ENCODE results near the gene PHETA1. TPM values are rescaled to one million over a fixed set of nuclear protein-coding genes. Genes with fewer than 3 reads are reported as not detected.

The PHETA1 gene
- total and polyA plus RNA-seq, 10 of the 15 experiments (the other 5 are each of a cell fraction or from before 2014, with no cell fraction given) = 0.02 to 1.3 (median 0.51) TPM; not detected in 1

- TF ChIP-seq IRF5 (IDR thresholded peaks at IDR 0.05; ENCODE audit: borderline replicate concordance) (no peak), PRDM15 (CRISPR knock-in tag; IDR thresholded peaks at IDR 0.05) (no peak), CHD1 (IDR thresholded peaks at IDR 0.05; ENCODE audit: low read depth, low read length) (no peak), SREBF1 (IDR thresholded peaks at IDR 0.05; ENCODE audit: low read length) (no peak), GATAD2B (conservative IDR thresholded peaks at IDR 0.05; ENCODE audit: low read depth) (peak; percentile 85), ZBTB11 (CRISPR knock-in tag; IDR thresholded peaks at IDR 0.05) (no peak), FOXM1 (IDR thresholded peaks at IDR 0.05; ENCODE audit: low read depth, low read length) (no peak), NRF1 (conservative IDR thresholded peaks at IDR 0.05; ENCODE audit: low read depth, low read length) (peak; percentile 38; the same call in 1 of the 2 replicates), POLR2AphosphoS5 (IDR thresholded peaks at IDR 0.05; ENCODE audit: low read length) (no peak), HCFC1 (IDR thresholded peaks at IDR 0.05; ENCODE audit: low read length) (no peak), RAD51 (IDR thresholded peaks at IDR 0.05) (no peak), NR2F1 (conservative IDR thresholded peaks at IDR 0.05) (peak; percentile 84), ZNF687 (IDR thresholded peaks at IDR 0.05) (peak; percentile 63), CHD4 (IDR thresholded peaks at IDR 0.05) (no peak)
These were observed at the start of gene PHETA1 (continued) for GRCh38 chr12:111368788-111369495.

Data from GM12878 (cell line).